Activated CD4-positive, alpha-beta T cell treated with anti-CD3 and anti-CD28 coated beads for 24 hours (primary cell): ENCODE data around the gene SZT2.
"Not testable (repeated sequence)": the region's sequence is repeated elsewhere in the genome, so short reads cannot be mapped to it uniquely, and the experiment has no call there.

Experiments
- DNase-seq, 2 donors: peaks; one replicate each; pipeline ENCODE4 v3.0.0-alpha.2; 2020; ENCODE audit warnings: low read depth in 2 of 2

Gene SZT2

GRCh38 chr1:43491061-43491460, 101.4 kb downstream of the SZT2 start:
- DNase-seq = no peak

GRCh38 chr1:43492826-43493225, 103.1 kb downstream of the SZT2 start:
- no peak for DNase-seq

- DNase-seq = no peak
Observed at GRCh38 chr1:43493661-43494450, 104.2 kb downstream of the SZT2 start.

- no peak for DNase-seq
Observed at GRCh38 chr1:43495204-43495603, 105.5 kb downstream of the SZT2 start.

- no peak for DNase-seq
Observed at GRCh38 chr1:43499898-43500297, 110.2 kb downstream of the SZT2 start.

GRCh38 chr1:43501806-43502205, 112.1 kb downstream of the SZT2 start:
- not testable (repeated sequence) for DNase-seq

- no peak for DNase-seq
Observed at GRCh38 chr1:43503534-43503933, 113.8 kb downstream of the SZT2 start.
